ENCODE results near the gene CES1. TPM values are rescaled to one million over a fixed set of nuclear protein-coding genes. Genes with fewer than 3 reads are reported as not detected.
"Not testable (repeated sequence)": the region's sequence is repeated elsewhere in the genome, so short reads cannot be mapped to it uniquely, and the experiment has no call there.

CES1 gene
- total RNA-seq, 3 donors from 2014 or later: 9.8 to 81.2 (median 11.6) TPM

GRCh38 chr16:55830658-55831294 is 2.1 kb downstream of the CES1 start:
- no peak for TF ChIP-seq CTCF (IDR thresholded peaks at IDR 0.05)
- Histone ChIP-seq H3K36me3 (ENCODE audit: low read depth) (no peaks in the 10 kb centered on the region), H3K4me1 (ENCODE audit: low read depth) (no peaks in the 10 kb centered on the region), H3K4me3 (no peak overlapping the region), H3K9me3 (no peaks in the 10 kb centered on the region)
- ATAC-seq: no peak
- DNase-seq: no peak
- intact Hi-C loops (cut with DNase I, micrococcal nuclease): no loop called here

- H3K9me3 ChIP-seq; H3K36me3 ChIP-seq (ENCODE audit: low read depth); DNase-seq; H3K4me3 ChIP-seq; intact Hi-C loops (cut with DNase I, micrococcal nuclease); H3K4me1 ChIP-seq (ENCODE audit: low read depth); ATAC-seq: not testable (repeated sequence)
Measured at GRCh38 chr16:55829232-55829631, 3.7 kb downstream of the CES1 start.

- Histone ChIP-seq H3K36me3 (ENCODE audit: low read depth) (no peaks in the 10 kb centered on the region), H3K9me3 (no peaks in the 10 kb centered on the region), H3K4me1 (ENCODE audit: low read depth) (no peaks in the 10 kb centered on the region), H3K4me3 (no peak overlapping the region)
- intact Hi-C loops (cut with DNase I, micrococcal nuclease): no loop called here
- DNase-seq: no peak
- no peak for TF ChIP-seq CTCF (IDR thresholded peaks at IDR 0.05)
- no peak for ATAC-seq
Measured at GRCh38 chr16:55828680-55829079, 4.2 kb downstream of the CES1 start.

- Histone ChIP-seq H3K36me3 (ENCODE audit: low read depth) (no peaks in the 10 kb centered on the region), H3K4me3 (no peak overlapping the region), H3K9me3 (no peaks in the 10 kb centered on the region), H3K4me1 (ENCODE audit: low read depth) (no peaks in the 10 kb centered on the region)
- no peak for DNase-seq
- intact Hi-C loops (cut with DNase I, micrococcal nuclease): no loop called here
- TF ChIP-seq CTCF (IDR thresholded peaks at IDR 0.05): no peak
- no peak for ATAC-seq
Measured at GRCh38 chr16:55825115-55825728, 7.7 kb downstream of the CES1 start.

- intact Hi-C loops (cut with DNase I, micrococcal nuclease): no loop called here
- no peaks in the 10 kb centered on the region for H3K9me3 ChIP-seq
- DNase-seq: no peak
- no peaks in the 10 kb centered on the region for H3K4me1 ChIP-seq (ENCODE audit: low read depth)
- no peaks in the 10 kb centered on the region for H3K36me3 ChIP-seq (ENCODE audit: low read depth)
- no peak for ATAC-seq
- H3K4me3 ChIP-seq: no peak overlapping the region
- TF ChIP-seq CTCF (IDR thresholded peaks at IDR 0.05): no peak
Measured at GRCh38 chr16:55824473-55825000, 8.4 kb downstream of the CES1 start.

GRCh38 chr16:55822280-55822810 is 10.6 kb downstream of the CES1 start:
- no peak for DNase-seq
- TF ChIP-seq CTCF (IDR thresholded peaks at IDR 0.05): no peak
- Histone ChIP-seq H3K4me1 (ENCODE audit: low read depth) (no peaks in the 10 kb centered on the region), H3K4me3 (no peak overlapping the region), H3K36me3 (ENCODE audit: low read depth) (no peaks in the 10 kb centered on the region), H3K9me3 (no peaks in the 10 kb centered on the region)
- intact Hi-C loops (cut with DNase I, micrococcal nuclease): no loop called here
- ATAC-seq: no peak
